AG04449 (cell line): ENCODE data around the gene TRIM23.

ENCODE experiments used
- CTCF ChIA-PET: fragments of 350-600 bp; formaldehyde crosslinking; extraction: SDS; loops from one replicate; lab custom pipeline; 2021; ENCODE audit warnings: antibody characterized with exemption; lab: Yijun Ruan, JAX
- POLR2A ChIA-PET: fragments of 400-600, 350-600 bp; formaldehyde crosslinking; extraction: SDS; loops from one replicate; lab custom pipeline; 2020; ENCODE audit warnings: antibody characterized with exemption, inconsistent platforms; lab: Yijun Ruan, JAX
- DNase-seq: peaks from one replicate; pipeline ENCODE4 v3.0.0-alpha.2; 2010; ENCODE audit warnings: low read depth, low spot score
- H3K4me3 ChIP-seq: 2 replicates; pipeline ENCODE4 v1.5.1; 2011; ENCODE audit warnings: low read depth, mild to moderate bottlenecking, control low read depth, low read length
- TF ChIP-seq, protein P1 (sequence below): IDR thresholded peaks from one replicate; pipeline ENCODE4 v1.5.1; 2011; ENCODE audit warnings: mild to moderate bottlenecking, moderate library complexity, low read length, control low read depth, inconsistent platforms; ENCODE audit not compliant: insufficient read depth; ENCODE audit errors: missing control alignments

TRIM23 gene

DNA sequence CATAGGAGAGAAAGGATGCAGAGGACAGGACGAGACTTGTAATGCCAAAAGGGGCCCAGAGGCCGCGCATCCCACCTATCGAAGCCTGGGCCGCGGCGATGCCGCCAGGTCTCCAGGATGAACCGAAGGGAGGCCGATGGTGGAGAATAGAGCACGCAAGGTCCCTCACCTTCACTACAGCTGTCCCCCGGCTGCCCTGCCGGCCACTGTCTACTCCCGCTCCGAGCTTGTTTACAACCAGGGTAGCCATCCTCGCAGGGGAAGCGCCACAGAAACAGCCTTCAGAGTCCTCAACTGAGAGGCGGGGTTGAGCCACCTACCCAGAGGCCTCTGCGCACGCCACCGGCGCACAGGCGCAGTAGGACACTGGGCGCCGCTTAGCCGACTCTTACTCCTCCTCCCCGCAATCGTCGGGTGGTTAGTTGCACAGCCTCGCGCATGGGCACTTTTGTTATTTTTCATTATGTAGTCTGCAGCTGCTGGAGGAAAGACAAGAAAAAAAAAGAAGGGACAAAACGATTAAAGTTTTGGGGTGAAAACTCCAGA, at the start of gene TRIM23:
Gene TRIM23 (minus strand): TSS at position 309 of the 546 bp plus-strand sequence. CDS start 59 bp downstream, at position 250.
- TF ChIP-seq, protein P1, sequence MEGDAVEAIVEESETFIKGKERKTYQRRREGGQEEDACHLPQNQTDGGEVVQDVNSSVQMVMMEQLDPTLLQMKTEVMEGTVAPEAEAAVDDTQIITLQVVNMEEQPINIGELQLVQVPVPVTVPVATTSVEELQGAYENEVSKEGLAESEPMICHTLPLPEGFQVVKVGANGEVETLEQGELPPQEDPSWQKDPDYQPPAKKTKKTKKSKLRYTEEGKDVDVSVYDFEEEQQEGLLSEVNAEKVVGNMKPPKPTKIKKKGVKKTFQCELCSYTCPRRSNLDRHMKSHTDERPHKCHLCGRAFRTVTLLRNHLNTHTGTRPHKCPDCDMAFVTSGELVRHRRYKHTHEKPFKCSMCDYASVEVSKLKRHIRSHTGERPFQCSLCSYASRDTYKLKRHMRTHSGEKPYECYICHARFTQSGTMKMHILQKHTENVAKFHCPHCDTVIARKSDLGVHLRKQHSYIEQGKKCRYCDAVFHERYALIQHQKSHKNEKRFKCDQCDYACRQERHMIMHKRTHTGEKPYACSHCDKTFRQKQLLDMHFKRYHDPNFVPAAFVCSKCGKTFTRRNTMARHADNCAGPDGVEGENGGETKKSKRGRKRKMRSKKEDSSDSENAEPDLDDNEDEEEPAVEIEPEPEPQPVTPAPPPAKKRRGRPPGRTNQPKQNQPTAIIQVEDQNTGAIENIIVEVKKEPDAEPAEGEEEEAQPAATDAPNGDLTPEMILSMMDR, result no peak
- ChIA-PET POLR2A (no interaction called here), CTCF (interaction anchor here (0.8 to 1.4 kb wide), 5 partner anchors 12 to 988 kb away, joined by 3 to 4 read pairs (median 3); no protein-coding TSS in a partner anchor)
- peak within 1 kb of the TSS; percentile 90 for H3K4me3 ChIP-seq
- peak; percentile 58 for DNase-seq

DNA sequence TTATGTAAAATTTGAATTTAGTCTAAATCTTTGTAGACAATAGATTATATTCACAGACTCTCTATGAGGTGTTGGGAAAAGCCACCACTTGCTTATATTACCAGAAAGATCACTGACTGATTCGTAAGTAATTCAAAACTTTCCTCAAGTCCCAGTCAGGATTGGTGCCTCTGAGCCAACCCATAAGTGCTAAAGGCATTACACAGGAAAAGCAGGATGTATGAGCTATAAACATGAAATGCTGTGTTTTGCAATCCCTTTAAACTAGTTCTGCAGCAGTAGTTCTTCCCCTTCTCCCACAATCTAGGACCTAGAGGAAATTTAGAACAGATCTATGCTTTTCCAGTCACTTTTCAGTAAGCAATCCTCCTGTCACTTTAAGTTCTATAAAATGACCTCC, 48.7 kb upstream of the TRIM23 start:
- peak; percentile 51 for DNase-seq
- TF ChIP-seq, protein P1, result no peak
- ChIA-PET CTCF (interaction anchor here (1.2 kb wide), 1 partner anchor 9 kb away, joined by 7 read pairs; no protein-coding TSS in a partner anchor), POLR2A (no interaction called here)
- no peak overlapping the region for H3K4me3 ChIP-seq

DNA sequence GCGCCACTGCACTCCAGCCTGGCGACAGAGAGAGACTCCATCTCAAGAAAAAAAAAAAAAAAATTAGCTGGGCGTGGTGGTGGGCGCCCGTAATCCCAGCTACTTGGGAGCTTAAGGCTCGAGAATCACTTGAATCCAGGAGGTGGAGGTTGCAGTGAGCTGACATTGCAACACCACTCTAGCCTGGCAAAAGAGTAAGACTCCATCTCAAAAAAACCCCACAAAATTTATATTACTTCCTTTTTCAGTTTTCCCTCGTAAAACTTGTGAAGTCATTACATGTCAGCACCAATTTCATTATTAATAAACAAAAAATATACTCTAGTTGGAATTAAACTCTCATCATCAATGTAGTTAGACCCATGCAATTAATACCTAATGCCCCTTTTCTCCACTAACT, 44.6 kb upstream of the TRIM23 start:
- no peak overlapping the region for H3K4me3 ChIP-seq
- ChIA-PET CTCF (no interaction called here), POLR2A (no interaction called here)
- no peak for DNase-seq
- TF ChIP-seq, protein P1, result no peak

DNA sequence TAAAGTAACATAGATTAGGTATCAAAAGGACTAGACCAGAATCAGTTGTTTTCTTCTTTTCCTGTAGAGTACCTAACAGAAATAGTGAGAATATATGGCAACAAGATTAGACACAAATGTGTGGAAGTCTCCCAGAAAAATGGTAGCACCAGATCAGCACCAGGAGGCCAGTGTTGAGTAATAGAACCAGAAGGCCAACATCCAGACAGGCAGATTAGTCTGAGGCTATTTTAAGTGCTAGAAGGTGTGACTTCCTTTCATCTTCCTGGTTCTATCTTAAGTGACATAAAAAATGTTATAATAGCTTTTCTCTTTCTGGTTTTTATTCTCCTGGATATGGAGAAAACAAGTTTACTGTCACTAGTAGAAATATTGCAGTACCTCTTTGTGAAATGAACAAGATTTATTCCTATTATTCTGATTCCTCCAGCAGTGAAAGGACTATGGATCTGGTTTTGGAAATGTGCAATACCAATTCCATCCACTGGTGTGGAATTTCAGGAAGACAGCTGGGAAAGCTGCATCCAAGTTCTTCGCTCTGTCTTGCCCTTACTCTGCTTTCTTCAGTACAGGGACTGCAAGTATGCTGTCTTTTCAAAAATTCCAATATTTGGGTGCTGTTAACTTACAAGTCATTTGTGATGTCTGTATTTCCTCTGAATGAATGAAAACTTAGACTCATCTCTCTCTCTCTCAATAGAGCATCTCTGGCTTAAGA, 39.8 kb upstream of the TRIM23 start:
- TF ChIP-seq, protein P1, result peak; percentile 31
- no peak for DNase-seq
- no peak overlapping the region for H3K4me3 ChIP-seq
- POLR2A ChIA-PET, result interaction anchor here (0.5 kb wide), 1 partner anchor 23 kb away, joined by 4 read pairs; no protein-coding TSS in a partner anchor
- CTCF ChIA-PET, result interaction anchor here (0.9 to 3.4 kb wide), 9 partner anchors 8 to 1029 kb away, joined by 3 to 17 read pairs (median 4); partner anchors contain the start of gene TRIM23

DNA sequence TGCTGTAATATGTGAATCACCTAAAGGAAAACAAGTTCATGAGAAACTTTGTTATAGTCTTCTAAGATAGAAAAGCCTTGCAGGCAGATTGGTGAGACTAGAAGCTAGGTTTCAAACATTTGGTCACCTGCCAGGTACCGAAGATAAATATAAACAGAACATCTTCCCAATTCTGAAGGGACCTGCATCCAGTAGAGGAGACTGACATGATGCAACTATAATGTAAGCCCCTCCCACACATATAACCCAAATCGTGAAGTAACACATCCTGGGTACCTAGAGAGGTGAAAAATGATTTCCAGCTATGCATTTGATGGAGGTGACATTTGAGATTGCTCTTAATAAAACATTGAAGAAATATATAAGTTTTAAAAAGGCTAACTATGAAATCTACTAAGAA, 30.6 kb upstream of the TRIM23 start:
- no peak overlapping the region for H3K4me3 ChIP-seq
- CTCF ChIA-PET, result no interaction called here
- TF ChIP-seq, protein P1, result no peak
- POLR2A ChIA-PET, result no interaction called here
- no peak for DNase-seq

DNA sequence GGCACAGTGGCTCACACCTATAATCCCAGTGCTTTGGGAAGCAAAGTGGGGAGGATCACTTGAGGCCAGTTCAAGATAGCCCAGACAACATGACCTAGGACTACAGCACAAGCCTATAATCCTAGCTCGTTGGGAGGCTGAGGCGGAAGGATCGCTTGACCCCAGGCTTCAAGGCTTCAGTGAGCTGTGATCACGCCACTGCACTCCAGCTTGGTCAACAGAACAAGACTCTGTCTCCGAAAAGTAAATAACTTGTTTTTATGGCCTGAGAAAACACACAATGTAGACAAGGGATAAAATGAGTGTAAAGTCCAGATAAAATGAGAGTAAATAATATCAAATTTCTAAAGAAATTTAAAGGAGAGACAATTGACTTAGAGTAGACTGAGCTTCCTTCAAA, 27.0 kb upstream of the TRIM23 start:
- CTCF ChIA-PET, result interaction anchor here (0.7 to 1.7 kb wide), 3 partner anchors 12 to 21 kb away, joined by 3 to 17 read pairs (median 3); no protein-coding TSS in a partner anchor
- POLR2A ChIA-PET, result no interaction called here
- no peak for DNase-seq
- H3K4me3 ChIP-seq, result no peak overlapping the region
- TF ChIP-seq, protein P1, result no peak
